Measurements from ENCODE around the gene CHRND.

Gene CHRND

GRCh38 chr2:232488097-232488711 lies 37.8 kb upstream of the CHRND start:
- DNase-seq = no peak

- no peak for DNase-seq
Observed at GRCh38 chr2:232488721-232489300, 37.1 kb upstream of the CHRND start.

- no peak for DNase-seq
Observed at GRCh38 chr2:232489516-232490220, 36.3 kb upstream of the CHRND start.

- no peak for DNase-seq
Observed at GRCh38 chr2:232490221-232491138, 35.5 kb upstream of the CHRND start.

GRCh38 chr2:232491139-232491780 lies 34.7 kb upstream of the CHRND start:
- no peak for DNase-seq

- no peak for DNase-seq
Observed at GRCh38 chr2:232492236-232492848, 33.6 kb upstream of the CHRND start.

GRCh38 chr2:232492963-232493700 lies 32.8 kb upstream of the CHRND start:
- DNase-seq = no peak

- DNase-seq = no peak
Observed at GRCh38 chr2:232493701-232494474, 32.1 kb upstream of the CHRND start.

GRCh38 chr2:232494542-232494941 lies 31.4 kb upstream of the CHRND start:
- DNase-seq = no peak

GRCh38 chr2:232495292-232495691 lies 30.7 kb upstream of the CHRND start:
- no peak for DNase-seq

- DNase-seq = no peak
Observed at GRCh38 chr2:232496501-232497270, 29.3 kb upstream of the CHRND start.

- DNase-seq = no peak
Observed at GRCh38 chr2:232497348-232497747, 28.6 kb upstream of the CHRND start.

GRCh38 chr2:232498452-232498851 lies 27.5 kb upstream of the CHRND start:
- DNase-seq = no peak

GRCh38 chr2:232501331-232501771 lies 24.6 kb upstream of the CHRND start:
- no peak for DNase-seq

- no peak for DNase-seq
Observed at GRCh38 chr2:232501794-232502390, 24.1 kb upstream of the CHRND start.

GRCh38 chr2:232502511-232502910 lies 23.4 kb upstream of the CHRND start:
- DNase-seq = no peak

- DNase-seq = no peak
Observed at GRCh38 chr2:232502911-232503808, 22.8 kb upstream of the CHRND start.

- DNase-seq = no peak
Observed at GRCh38 chr2:232503809-232504323, 22.1 kb upstream of the CHRND start.

Data from GF-D8 (cell line).